ENCODE data around the gene CERS4.
"Not testable (repeated sequence)": the region's sequence is repeated elsewhere in the genome, so short reads cannot be mapped to it uniquely, and the experiment has no call there.

Gene CERS4

DNA sequence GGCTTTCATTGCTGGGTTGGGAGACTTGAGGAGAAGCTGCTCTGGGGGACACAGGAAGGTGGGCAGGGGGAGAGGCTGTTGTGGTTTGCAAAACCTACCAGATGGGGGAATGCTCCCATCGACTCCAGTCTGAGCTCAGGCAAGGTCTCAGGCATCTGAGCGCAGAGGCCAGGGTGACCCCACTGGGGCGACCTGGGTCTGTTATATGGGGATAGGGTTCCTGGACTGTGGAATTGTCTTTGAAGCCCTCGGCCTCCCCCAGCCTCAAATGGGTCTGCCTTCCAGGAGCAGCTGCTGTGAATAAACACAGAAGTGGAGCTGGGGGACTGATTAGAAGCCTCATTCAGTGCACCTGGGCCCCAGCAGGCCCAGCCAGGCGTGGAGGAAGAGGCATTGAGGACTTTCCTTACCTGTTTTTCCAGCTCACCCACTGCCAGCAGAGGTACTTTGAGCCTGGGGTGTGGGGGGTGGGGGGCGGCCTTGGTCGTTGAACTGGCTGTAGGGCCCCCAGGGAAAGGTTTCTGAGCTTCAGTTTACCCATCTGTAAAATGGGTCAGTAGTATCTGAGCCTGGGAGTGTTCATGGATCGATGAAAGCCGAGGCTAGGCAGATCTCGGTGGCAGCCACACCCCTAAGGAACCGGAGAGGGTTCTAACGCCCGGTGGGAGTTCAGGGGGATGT is 1.4 kb downstream of the CERS4 start:
- no peak for DNase-seq

- DNase-seq, result no peak
These were observed 3.0 kb downstream of the CERS4 start for GRCh38 chr19:8212212-8212611.

- DNase-seq, result no peak
These were observed 3.7 kb downstream of the CERS4 start for GRCh38 chr19:8212916-8213315.

GRCh38 chr19:8213827-8214672 is 4.9 kb downstream of the CERS4 start:
- no peak for DNase-seq

GRCh38 chr19:8214802-8215201 is 5.6 kb downstream of the CERS4 start:
- DNase-seq, result no peak

GRCh38 chr19:8215783-8216182 is 6.6 kb downstream of the CERS4 start:
- no peak for DNase-seq

- DNase-seq, result no peak
These were observed 7.2 kb downstream of the CERS4 start for GRCh38 chr19:8216357-8216756.

GRCh38 chr19:8218127-8218526 is 9.0 kb downstream of the CERS4 start:
- DNase-seq, result not testable (repeated sequence)

DNA sequence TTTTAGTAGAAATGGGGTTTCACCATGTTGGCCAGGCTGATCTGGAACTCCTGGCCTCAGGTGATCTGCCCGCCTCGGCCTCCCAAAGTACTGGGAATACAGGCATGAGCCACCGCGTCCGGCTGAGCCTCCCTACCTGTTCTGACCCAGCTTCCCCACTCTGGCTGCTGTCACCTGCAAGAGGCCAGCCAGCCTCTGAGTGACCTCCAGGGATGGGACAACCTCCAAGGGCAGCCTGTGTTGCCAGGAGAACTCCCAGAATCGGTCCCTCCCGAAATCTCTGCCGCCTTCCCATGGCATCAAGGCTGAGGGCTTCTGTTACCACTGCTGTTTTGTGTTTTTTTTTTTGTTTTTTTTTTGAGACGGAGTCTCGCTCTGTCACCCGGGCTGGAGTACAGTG is 11.3 kb downstream of the CERS4 start:
- DNase-seq, result no peak

- DNase-seq, result no peak
These were observed 12.0 kb downstream of the CERS4 start for GRCh38 chr19:8221161-8221560.

GRCh38 chr19:8223442-8223841 is 14.3 kb downstream of the CERS4 start:
- DNase-seq, result not testable (repeated sequence)

DNA sequence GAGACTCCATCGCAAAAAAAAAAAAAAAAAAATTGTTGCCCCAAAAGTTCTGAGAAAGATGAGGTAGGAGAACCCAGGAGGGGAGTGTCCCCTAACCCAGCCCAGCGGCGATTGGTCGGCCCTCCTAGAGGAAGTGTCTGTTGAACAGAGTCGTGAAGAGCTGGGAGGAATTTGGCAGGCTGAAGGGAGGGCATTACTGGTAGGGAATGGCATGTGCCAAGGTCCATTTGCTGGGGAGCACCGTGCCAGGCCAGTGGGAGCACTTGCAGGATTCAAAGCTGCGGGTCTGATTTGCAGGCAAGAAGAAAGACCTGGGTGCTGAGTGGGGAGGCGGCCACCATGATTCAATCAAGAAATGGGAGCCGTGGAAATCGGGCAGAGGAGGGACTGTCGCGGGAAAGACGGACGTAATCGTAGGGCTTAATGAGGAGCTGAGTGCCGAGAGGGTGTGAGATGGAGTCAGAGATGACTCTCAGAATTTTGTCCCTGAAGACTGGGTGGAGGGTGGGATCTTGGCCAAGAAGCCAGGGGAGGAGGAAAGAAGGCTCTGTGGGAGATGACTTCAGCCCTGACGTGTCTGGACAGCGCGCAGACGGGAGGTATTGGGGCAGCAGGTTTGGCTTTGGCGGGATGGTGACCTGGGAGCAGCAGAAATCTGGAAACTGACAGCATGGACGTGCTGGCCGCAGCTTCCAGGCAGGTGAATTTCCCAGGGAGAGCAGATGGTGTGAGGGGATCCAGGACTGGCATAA is 15.4 kb downstream of the CERS4 start:
- DNase-seq, result no peak

- no peak for DNase-seq
These were observed 22.0 kb downstream of the CERS4 start for GRCh38 chr19:8231073-8231604.

DNA sequence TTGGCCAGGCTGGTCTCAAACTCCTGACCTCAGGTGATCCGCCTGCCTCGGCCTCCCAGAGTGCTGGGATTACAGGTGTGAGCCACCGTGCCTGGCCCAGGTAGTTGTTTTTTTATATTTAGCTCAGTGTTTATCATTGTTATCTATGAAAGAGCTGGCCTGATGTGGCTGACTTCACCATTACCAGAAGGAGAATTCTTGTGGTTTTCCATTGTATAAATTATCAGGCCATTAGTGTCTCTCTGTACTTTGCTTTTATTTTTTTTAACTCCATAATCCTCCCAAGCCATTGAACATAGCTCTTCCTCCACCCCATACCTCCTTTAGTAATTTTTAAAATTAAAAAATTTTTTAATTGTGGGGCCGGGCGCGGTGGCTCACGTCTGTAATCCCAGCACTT is 24.2 kb downstream of the CERS4 start:
- DNase-seq, result no peak

DNA sequence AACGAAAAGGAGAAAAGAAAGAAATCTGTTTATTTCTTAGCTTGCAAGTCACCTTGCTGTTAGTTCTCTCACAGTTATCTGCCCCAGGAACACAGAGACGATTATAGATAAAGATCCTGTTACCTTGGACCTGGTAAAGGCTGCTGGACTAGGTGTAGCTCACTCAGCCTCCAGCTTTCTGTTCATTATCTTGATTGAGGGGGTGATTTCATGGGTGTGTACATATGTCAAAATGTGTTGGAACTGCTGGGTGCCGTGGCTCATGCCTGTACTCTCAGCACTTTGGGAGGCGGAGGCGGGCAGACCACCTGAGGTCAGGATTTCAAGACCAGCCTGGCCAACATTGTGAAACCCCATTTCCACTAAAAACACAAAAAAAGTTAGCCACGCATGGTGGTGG is 27.9 kb downstream of the CERS4 start:
- DNase-seq, result no peak

DNA sequence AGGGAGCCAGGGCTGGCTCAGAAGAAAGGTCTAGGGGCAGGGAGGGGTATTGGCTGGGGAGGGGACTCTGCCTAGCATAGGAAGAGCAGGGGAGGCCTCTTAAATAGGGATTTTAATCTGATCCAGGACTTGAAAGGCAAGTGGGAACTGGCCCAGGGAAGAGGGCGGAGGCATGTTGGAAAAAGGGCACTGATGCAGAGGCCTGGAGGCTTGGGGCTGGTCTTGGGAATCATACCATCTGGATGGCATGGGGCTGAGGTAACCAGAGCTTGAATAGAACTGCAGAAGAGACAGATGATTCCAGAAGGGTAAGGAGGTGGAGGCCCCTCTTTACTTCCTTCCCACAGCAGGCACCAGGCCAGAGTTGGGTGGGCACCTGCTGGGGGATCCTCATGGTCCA is 29.1 kb downstream of the CERS4 start:
- no peak for DNase-seq

DNA sequence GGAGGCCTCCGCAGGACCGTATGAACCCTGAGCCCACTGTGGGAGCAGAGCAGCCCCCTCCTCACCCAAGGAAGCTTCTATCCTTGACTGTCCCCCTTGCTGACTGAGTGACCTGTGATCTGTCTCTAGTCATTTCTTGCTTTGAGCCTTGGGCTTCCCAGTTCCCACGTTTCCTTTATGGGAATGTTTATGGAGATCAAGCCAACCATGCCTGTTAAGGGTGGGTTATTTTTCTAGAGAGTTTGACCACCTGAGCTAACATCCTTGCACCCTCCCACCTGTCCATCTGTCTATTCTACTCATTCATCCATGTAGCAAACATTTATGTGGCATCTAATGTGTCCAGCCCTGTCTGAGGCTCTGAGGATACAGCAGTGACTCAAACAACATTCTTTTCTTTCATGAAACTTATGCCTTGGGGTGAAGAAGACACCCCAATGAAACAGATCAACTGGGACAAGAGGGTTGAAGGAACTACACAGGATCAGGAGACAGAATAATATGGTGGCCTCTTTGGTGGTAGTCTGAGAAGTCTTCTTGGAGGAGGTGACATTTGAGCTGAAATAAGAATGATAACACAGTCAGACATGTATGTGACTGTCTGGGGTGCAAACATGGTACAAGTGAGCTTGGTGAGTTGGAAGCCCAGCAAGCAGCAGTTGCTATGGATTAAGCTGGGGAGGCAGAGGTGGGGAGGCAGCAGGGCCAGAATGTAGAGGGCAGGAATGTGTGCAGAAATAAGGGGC is 30.5 kb downstream of the CERS4 start:
- DNase-seq, result no peak

DNA sequence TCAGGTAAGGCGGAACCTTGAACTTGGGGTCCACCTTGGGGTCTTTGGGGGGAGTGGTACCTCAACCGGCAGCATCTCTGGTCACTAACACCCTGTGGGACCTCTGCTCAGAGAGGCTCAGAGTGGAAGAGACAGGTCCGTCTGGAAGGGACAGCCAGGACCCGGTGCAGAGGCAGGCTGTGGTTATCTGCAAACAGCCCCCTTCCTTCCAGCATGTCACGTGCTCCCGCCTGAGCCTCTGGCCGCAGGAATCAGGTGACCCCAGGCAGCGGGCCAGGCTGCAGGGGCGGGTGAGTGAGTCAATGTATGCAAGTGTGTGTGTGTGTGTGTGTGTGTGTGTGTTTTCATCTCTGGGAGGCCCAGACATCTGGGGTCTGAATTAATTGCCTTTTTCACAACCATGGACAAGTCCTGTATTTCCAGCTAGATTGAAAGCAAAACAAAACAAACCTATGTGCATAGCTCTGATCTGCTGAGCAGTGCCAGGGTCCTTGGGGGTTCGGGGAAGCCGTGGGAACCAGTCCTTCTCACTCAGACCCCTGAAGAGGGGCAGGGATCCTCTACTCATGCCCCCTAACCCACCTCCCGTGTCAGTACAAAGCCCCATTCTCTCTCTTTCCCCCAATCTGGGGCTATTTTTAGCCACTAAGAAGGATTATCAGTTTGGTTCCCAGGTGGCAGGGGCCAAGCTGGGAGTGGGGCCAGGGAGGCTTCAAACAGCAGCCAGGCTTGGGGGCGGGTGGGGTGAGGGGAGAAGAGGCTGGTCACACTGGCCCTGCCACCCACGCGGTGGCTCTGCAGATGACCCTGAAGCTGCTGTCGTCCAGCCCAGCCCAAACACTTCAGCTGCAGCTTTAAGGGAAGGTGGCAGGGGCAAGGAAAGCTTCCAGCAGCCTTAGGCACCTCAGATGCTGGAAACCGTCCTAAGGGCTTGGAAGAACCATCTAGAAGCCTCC is 31.4 kb downstream of the CERS4 start:
- no peak for DNase-seq

GRCh38 chr19:8241646-8242045 is 32.5 kb downstream of the CERS4 start:
- DNase-seq, result no peak

GRCh38 chr19:8242211-8242821 is 33.1 kb downstream of the CERS4 start:
- no peak for DNase-seq

DNA sequence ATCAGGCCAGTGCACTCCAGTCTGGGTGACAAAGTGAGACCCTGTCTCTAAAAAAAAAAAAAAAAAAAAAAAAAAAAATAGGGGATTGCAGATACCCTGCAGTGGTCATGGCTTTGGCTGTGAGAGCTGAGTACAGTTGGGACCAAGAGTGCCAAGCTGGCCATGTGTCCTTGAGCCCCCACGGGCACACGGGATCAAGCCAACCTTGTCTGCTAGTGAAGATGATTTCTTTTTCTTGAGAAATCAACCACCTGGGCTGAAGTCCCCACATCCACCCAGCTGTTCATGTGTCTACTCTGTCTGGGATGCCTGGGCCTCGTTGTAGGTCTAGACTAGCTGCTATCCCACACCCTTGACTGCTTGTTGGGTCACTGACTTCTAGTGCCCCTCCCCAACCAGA is 34.0 kb downstream of the CERS4 start:
- DNase-seq, result no peak
